Measurements from ENCODE around the gene SLC35B2. TPM values are rescaled to one million over a fixed set of nuclear protein-coding genes. Genes with fewer than 3 reads are reported as not detected.

The SLC35B2 gene
- total RNA-seq, 2 experiments from 2014 or later, result 6.4 to 7.0 TPM

GRCh38 chr6:44275749-44276648, 18.7 kb upstream of the SLC35B2 start:
- Mint-ChIP-seq H3K27me3 (peaks cover 73% of the 10 kb centered on the region), H3K9me3 (no peaks in the 10 kb centered on the region), H3K27ac (no peak overlapping the region), H3K36me3 (ENCODE audit: low read depth) (no peaks in the 10 kb centered on the region), H3K4me1 (ENCODE audit: low read depth) (peaks cover 5% of the 10 kb centered on the region), H3K4me3 (no peak overlapping the region)
- ATAC-seq (ENCODE audit: poor library complexity) (peak; percentile 82), DNase-seq (peak in 5 of 14 experiments; percentile 12 to 67 (median 32))
- POLR2A ChIA-PET, result interaction anchor here (0.8 kb wide), 1 partner anchor 23 kb away, joined by 4 read pairs; no protein-coding TSS in a partner anchor
- TF ChIP-seq CTCF (IDR thresholded peaks at IDR 0.05), result no peak
- no peaks in the 10 kb centered on the region for H3K9me3 ChIP-seq (ENCODE audit: control insufficient read depth in 1 of 2, insufficient read depth in 1 of 2, low read length in 2 of 2)
- intact Hi-C loops (cut with DNase I, micrococcal nuclease), result no loop called here
- CTCF ChIA-PET, result interaction anchor here (2.4 kb wide), 1 partner anchor 37 kb away, joined by 8 read pairs; the partner anchor contains the start of gene AARS2
- peaks cover 16% of the 10 kb centered on the region for H3K4me1 ChIP-seq (ENCODE audit: insufficient read depth, low read length)
- no peaks in the 10 kb centered on the region for H3K36me3 ChIP-seq (ENCODE audit: insufficient read depth, low read length)
- H3K27ac ChIP-seq (ENCODE audit: low read depth in 1 of 2, low read length in 2 of 2), result no peak overlapping the region
- H3K27me3 ChIP-seq (ENCODE audit: control insufficient read depth in 1 of 2, insufficient read depth in 2 of 2, low read length in 2 of 2), result peaks cover 59 to 70% of the 10 kb centered on the region in 2 experiments
- no peak overlapping the region for H3K4me3 ChIP-seq (ENCODE audit: low read length)

- TF ChIP-seq CTCF (IDR thresholded peaks at IDR 0.05), result no peak
- ChIA-PET POLR2A (no interaction called here), CTCF (interaction anchor here (2.4 kb wide), 1 partner anchor 38 kb away, joined by 8 read pairs; the partner anchor contains the start of gene AARS2)
- DNase-seq (no peak), ATAC-seq (ENCODE audit: poor library complexity) (no peak)
- Mint-ChIP-seq H3K9me3 (no peaks in the 10 kb centered on the region), H3K27me3 (peaks cover 68% of the 10 kb centered on the region), H3K4me1 (ENCODE audit: low read depth) (peaks cover 5% of the 10 kb centered on the region), H3K4me3 (no peak overlapping the region), H3K27ac (no peak overlapping the region), H3K36me3 (ENCODE audit: low read depth) (no peaks in the 10 kb centered on the region)
- Histone ChIP-seq H3K4me3 (ENCODE audit: low read length) (no peak overlapping the region), H3K4me1 (ENCODE audit: insufficient read depth, low read length) (peaks cover 17% of the 10 kb centered on the region), H3K27me3 (ENCODE audit: control insufficient read depth in 1 of 2, insufficient read depth in 2 of 2, low read length in 2 of 2) (peaks cover 59 to 71% of the 10 kb centered on the region in 2 experiments), H3K36me3 (ENCODE audit: insufficient read depth, low read length) (no peaks in the 10 kb centered on the region), H3K27ac (ENCODE audit: low read depth in 1 of 2, low read length in 2 of 2) (no peak overlapping the region), H3K9me3 (ENCODE audit: control insufficient read depth in 1 of 2, insufficient read depth in 1 of 2, low read length in 2 of 2) (no peaks in the 10 kb centered on the region)
- intact Hi-C loops (cut with DNase I, micrococcal nuclease), result no loop called here
These were observed 18.0 kb upstream of the SLC35B2 start for GRCh38 chr6:44275271-44275748.

- DNase-seq (no peak), ATAC-seq (ENCODE audit: poor library complexity) (no peak)
- no peaks in the 10 kb centered on the region for H3K36me3 Mint-ChIP-seq (ENCODE audit: low read depth)
- CTCF ChIA-PET, result no interaction called here
- no peak for TF ChIP-seq CTCF (IDR thresholded peaks at IDR 0.05)
- no peak overlapping the region for H3K4me3 Mint-ChIP-seq
- Histone ChIP-seq H3K36me3 (ENCODE audit: insufficient read depth, low read length) (no peaks in the 10 kb centered on the region), H3K4me1 (ENCODE audit: insufficient read depth, low read length) (peaks cover 21% of the 10 kb centered on the region), H3K27ac (ENCODE audit: low read depth in 1 of 2, low read length in 2 of 2) (no peak overlapping the region), H3K4me3 (ENCODE audit: low read length) (no peak overlapping the region), H3K27me3 (ENCODE audit: control insufficient read depth in 1 of 2, insufficient read depth in 2 of 2, low read length in 2 of 2) (peaks cover 69 to 86% of the 10 kb centered on the region in 2 experiments), H3K9me3 (ENCODE audit: control insufficient read depth in 1 of 2, insufficient read depth in 1 of 2, low read length in 2 of 2) (no peaks in the 10 kb centered on the region)
- POLR2A ChIA-PET, result no interaction called here
- intact Hi-C loops (cut with DNase I, micrococcal nuclease), result no loop called here
- peaks cover 75% of the 10 kb centered on the region for H3K27me3 Mint-ChIP-seq
- peaks cover 15% of the 10 kb centered on the region for H3K4me1 Mint-ChIP-seq (ENCODE audit: low read depth)
- H3K9me3 Mint-ChIP-seq, result no peaks in the 10 kb centered on the region
- H3K27ac Mint-ChIP-seq, result no peak overlapping the region
These were observed 16.3 kb upstream of the SLC35B2 start for GRCh38 chr6:44273617-44274016.
